ENCODE measurements around the gene FPR3. TPM values are rescaled to one million over a fixed set of nuclear protein-coding genes. Genes with fewer than 3 reads are reported as not detected.

FPR3 gene
- total RNA-seq, 1 experiment from 2014 or later: not detected

GRCh38 chr19:51799034-51799773 lies 4.2 kb downstream of the FPR3 start:
- no peak overlapping the region for H2BK120ac ChIP-seq (ENCODE audit: low read depth, low read length, poor library complexity, severe bottlenecking)
- H3K27me3 Mint-ChIP-seq (ENCODE audit: low read depth): peaks cover 7% of the 10 kb centered on the region; the same call in 1 of the 2 replicates
- no peaks in the 10 kb centered on the region for H3K4me1 ChIP-seq (ENCODE audit: insufficient read depth, low read length)
- H3K56ac ChIP-seq (ENCODE audit: insufficient read length, low read depth, low read length): no peak overlapping the region
- DNase-seq: no peak
- no peak overlapping the region for H2BK12ac ChIP-seq (ENCODE audit: insufficient read length, low read depth, low read length)
- no peak overlapping the region for H3K9ac ChIP-seq (ENCODE audit: extremely low read depth, insufficient read length, low read length)
- no peak overlapping the region for H3K4me3 Mint-ChIP-seq
- no peak overlapping the region for H3K27ac ChIP-seq (ENCODE audit: insufficient read length, low read depth, low read length)
- H3K79me2 ChIP-seq (ENCODE audit: insufficient read depth, low read length): no peaks in the 10 kb centered on the region
- H3K9me3 Mint-ChIP-seq: peaks cover 77 to 88% of the 10 kb centered on the region in 2 experiments
- no CpG with 5 or more reads among the region's 20 CpGs for WGBS (ENCODE audit: extremely low coverage, insufficient read length, low lambda C conversion rate)
- H2AFZ ChIP-seq (ENCODE audit: low read length): no peak overlapping the region
- H3K4ac ChIP-seq (ENCODE audit: low read depth, low read length): no peak overlapping the region
- no peak overlapping the region for H2BK20ac ChIP-seq (ENCODE audit: low read depth, low read length, poor library complexity, severe bottlenecking)
- no peak overlapping the region for H3T11ph ChIP-seq (ENCODE audit: low read length)
- no peaks in the 10 kb centered on the region for H3K23me2 ChIP-seq (ENCODE audit: insufficient read length, low read depth, low read length, poor library complexity, severe bottlenecking)
- H3K4me2 ChIP-seq (ENCODE audit: insufficient read depth, insufficient read length, low read length): no peak overlapping the region
- no peak overlapping the region for H3K27ac Mint-ChIP-seq
- no peak overlapping the region for H4K5ac ChIP-seq (ENCODE audit: insufficient read length, low read depth, low read length)
- no peak overlapping the region for H3K14ac ChIP-seq (ENCODE audit: insufficient read depth, low read length)
- no peaks in the 10 kb centered on the region for H3K9me3 ChIP-seq (ENCODE audit: control insufficient read depth, low read depth, low read length)
- H3K4me1 Mint-ChIP-seq: no peaks in the 10 kb centered on the region
- no peak overlapping the region for H2AK5ac ChIP-seq (ENCODE audit: insufficient read length, low read length)
- H3K23ac ChIP-seq (ENCODE audit: insufficient read length, low read depth, low read length): no peak overlapping the region
- H3K27me3 ChIP-seq (ENCODE audit: insufficient read depth, low read length): no peaks in the 10 kb centered on the region
- H3K18ac ChIP-seq (ENCODE audit: insufficient read length, low read depth, low read length): no peak overlapping the region
- no peak overlapping the region for H2BK15ac ChIP-seq (ENCODE audit: low read depth, low read length)
- no peak overlapping the region for H4K91ac ChIP-seq (ENCODE audit: insufficient read length, low read depth, low read length)
- H3K79me1 ChIP-seq (ENCODE audit: insufficient read depth, low read depth, low read length, poor library complexity, severe bottlenecking): no peaks in the 10 kb centered on the region
- H4K20me1 ChIP-seq (ENCODE audit: control insufficient read depth, insufficient read depth, insufficient read length): no peaks in the 10 kb centered on the region
- no peak overlapping the region for H2BK5ac ChIP-seq (ENCODE audit: insufficient read length, low read length)
- TF ChIP-seq, protein P1, sequence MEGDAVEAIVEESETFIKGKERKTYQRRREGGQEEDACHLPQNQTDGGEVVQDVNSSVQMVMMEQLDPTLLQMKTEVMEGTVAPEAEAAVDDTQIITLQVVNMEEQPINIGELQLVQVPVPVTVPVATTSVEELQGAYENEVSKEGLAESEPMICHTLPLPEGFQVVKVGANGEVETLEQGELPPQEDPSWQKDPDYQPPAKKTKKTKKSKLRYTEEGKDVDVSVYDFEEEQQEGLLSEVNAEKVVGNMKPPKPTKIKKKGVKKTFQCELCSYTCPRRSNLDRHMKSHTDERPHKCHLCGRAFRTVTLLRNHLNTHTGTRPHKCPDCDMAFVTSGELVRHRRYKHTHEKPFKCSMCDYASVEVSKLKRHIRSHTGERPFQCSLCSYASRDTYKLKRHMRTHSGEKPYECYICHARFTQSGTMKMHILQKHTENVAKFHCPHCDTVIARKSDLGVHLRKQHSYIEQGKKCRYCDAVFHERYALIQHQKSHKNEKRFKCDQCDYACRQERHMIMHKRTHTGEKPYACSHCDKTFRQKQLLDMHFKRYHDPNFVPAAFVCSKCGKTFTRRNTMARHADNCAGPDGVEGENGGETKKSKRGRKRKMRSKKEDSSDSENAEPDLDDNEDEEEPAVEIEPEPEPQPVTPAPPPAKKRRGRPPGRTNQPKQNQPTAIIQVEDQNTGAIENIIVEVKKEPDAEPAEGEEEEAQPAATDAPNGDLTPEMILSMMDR (conservative IDR thresholded peaks at IDR 0.05): no peak
- H4K8ac ChIP-seq (replicated peaks; ENCODE audit: insufficient read length, low read depth, low read length): no peak overlapping the region
- peaks cover 0 to 15% (median 5%) of the 10 kb centered on the region in 3 experiments; a peak in 2 of 7 replicates for H3K36me3 Mint-ChIP-seq (ENCODE audit: insufficient read depth in 1 of 3, low read depth in 3 of 3)

All from H9 (cell line).